ENCODE measurements around the gene ZFPM1.

ZFPM1 gene

DNA sequence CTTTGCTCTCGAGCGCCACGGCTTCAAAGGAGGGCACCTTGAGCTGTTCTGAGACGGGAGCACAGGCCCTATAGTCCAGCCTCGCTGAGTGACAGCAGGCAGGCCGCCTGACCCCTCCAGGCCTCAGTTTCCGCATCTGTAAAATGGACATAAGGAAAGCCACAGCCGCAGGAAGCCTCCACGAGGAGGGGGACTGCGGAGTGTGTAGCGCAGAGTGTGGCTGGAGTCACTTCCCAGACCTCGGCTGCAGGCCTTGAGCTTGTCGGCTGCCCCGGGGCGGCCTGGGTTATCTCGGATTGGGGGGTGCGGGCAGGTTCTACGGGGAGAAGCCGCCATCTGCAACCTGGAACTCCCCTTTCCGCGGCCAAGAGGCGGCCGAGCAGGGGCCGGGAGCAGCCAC is 40.8 kb downstream of the ZFPM1 start:
- TF ChIP-seq, protein P1, sequence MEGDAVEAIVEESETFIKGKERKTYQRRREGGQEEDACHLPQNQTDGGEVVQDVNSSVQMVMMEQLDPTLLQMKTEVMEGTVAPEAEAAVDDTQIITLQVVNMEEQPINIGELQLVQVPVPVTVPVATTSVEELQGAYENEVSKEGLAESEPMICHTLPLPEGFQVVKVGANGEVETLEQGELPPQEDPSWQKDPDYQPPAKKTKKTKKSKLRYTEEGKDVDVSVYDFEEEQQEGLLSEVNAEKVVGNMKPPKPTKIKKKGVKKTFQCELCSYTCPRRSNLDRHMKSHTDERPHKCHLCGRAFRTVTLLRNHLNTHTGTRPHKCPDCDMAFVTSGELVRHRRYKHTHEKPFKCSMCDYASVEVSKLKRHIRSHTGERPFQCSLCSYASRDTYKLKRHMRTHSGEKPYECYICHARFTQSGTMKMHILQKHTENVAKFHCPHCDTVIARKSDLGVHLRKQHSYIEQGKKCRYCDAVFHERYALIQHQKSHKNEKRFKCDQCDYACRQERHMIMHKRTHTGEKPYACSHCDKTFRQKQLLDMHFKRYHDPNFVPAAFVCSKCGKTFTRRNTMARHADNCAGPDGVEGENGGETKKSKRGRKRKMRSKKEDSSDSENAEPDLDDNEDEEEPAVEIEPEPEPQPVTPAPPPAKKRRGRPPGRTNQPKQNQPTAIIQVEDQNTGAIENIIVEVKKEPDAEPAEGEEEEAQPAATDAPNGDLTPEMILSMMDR (IDR thresholded peaks at IDR 0.05; ENCODE audit: insufficient read depth, low read length, poor library complexity, severe bottlenecking) = no peak
- no peak for DNase-seq (ENCODE audit: extremely low read depth, insufficient read length)
- no peaks in the 10 kb centered on the region for H3K27me3 ChIP-seq (replicated peaks; ENCODE audit: control insufficient read depth, insufficient read depth, low read length)

DNA sequence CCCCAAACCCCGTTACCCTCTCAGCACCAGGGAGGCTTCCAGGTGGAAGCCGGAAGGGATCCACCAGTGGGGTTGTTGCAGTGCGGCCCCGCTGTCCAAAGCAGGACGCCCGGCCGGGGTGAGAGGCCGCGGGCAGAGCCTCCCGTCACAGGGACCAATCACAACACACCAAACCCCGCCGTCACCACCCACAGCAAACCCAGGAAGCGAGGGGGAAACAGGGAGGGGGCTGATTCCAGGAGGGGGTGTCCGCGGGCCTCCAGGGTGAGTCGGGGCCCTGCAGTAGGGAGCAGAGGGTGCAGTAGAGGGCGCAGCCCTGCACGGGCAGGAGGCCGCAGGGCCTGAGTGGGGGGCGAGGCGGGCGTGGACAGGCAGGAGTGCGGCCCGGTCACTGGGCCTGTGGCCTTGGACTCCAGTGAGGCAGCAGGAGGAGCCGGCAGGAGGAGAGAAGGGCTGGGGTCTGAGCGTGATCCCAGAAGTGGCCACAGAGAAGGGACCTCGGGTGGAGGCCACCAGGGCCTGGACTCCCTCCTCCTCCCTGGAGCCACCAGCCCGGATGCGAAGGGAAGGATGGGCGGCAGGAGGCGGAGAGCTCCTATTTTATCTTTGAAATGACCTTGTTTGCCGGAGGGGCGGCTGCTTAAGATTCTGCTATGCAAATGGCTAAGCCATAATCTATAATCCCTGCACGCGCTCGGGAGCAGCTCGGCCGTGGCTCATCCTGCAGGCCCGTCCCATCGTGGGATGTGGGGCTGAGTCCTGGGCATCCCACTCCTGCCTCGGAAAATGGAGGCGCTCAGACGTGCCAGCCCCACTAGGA is 41.5 kb downstream of the ZFPM1 start:
- DNase-seq (ENCODE audit: extremely low read depth, insufficient read length) = no peak
- H3K27me3 ChIP-seq (replicated peaks; ENCODE audit: control insufficient read depth, insufficient read depth, low read length) = no peaks in the 10 kb centered on the region
- H3K4me3 ChIP-seq (replicated peaks; ENCODE audit: low read depth, low read length) = no peak overlapping the region
- TF ChIP-seq, protein P1 (IDR thresholded peaks at IDR 0.05; ENCODE audit: insufficient read depth, low read length, poor library complexity, severe bottlenecking) = no peak
- peaks cover 4% of the 10 kb centered on the region for H3K36me3 ChIP-seq (ENCODE audit: control insufficient read depth, insufficient read depth, low read length)

More for the DNA sequence above, 40.8 kb downstream of the ZFPM1 start:
- Histone ChIP-seq H3K4me3 (replicated peaks; ENCODE audit: low read depth, low read length) (no peak overlapping the region), H3K36me3 (ENCODE audit: control insufficient read depth, insufficient read depth, low read length) (peaks cover 4% of the 10 kb centered on the region)

GRCh38 chr16:88495268-88495772 is 42.2 kb downstream of the ZFPM1 start:
- no peak overlapping the region for H3K4me3 ChIP-seq (replicated peaks; ENCODE audit: low read depth, low read length)
- no peaks in the 10 kb centered on the region for H3K27me3 ChIP-seq (replicated peaks; ENCODE audit: control insufficient read depth, insufficient read depth, low read length)
- DNase-seq (ENCODE audit: extremely low read depth, insufficient read length) = no peak
- TF ChIP-seq, protein P1 (IDR thresholded peaks at IDR 0.05; ENCODE audit: insufficient read depth, low read length, poor library complexity, severe bottlenecking) = no peak
- H3K36me3 ChIP-seq (ENCODE audit: control insufficient read depth, insufficient read depth, low read length) = peaks cover 3% of the 10 kb centered on the region

DNA sequence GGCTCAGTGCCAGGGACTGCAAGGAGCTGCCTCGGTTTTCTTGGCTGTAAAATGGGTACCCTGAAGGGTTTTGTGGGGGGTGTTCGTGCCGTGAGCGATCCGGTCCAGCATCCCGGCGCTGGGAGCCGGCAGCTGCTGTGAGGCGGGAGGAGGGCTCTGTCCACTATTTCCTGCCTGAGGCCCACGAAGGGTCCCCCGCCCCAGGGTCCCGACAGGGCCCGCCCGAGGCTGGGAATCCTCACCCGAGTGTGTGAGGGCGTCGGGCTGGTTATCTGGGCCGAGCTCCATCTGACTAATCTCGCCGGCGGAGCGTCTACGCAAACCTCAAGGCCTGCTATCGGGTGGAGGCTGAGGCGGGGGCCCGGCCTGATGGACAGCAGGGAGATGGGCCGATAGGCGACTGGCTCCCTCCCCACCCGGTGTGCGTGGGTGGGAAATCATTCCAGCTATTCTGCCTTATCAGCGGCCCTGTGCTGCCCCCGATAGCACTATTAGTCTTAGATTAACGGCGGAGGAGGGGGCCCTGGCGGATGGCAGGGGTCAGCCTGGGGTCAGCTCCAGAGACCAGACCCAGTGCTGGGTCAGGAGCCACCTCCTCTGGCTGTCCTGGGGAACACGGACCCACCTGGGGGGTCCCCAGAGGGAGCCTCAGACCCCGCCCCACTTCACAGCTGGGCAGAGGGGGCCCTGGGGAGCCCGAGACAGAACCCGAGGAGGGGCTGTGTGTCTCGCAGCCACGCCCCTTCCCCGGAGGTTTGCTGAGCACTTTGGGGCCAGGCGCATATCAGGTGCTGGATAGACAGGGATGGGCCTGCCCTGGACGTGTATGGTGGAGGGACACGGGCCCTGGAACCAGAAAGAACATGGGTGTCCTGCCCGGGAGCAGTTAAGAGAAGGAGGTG is 44.7 kb downstream of the ZFPM1 start:
- peaks cover 1% of the 10 kb centered on the region for H3K36me3 ChIP-seq (ENCODE audit: control insufficient read depth, insufficient read depth, low read length)
- no peaks in the 10 kb centered on the region for H3K27me3 ChIP-seq (replicated peaks; ENCODE audit: control insufficient read depth, insufficient read depth, low read length)
- DNase-seq (ENCODE audit: extremely low read depth, insufficient read length) = no peak
- TF ChIP-seq, protein P1 (IDR thresholded peaks at IDR 0.05; ENCODE audit: insufficient read depth, low read length, poor library complexity, severe bottlenecking) = no peak
- no peak overlapping the region for H3K4me3 ChIP-seq (replicated peaks; ENCODE audit: low read depth, low read length)

GRCh38 chr16:88498576-88499208 is 45.6 kb downstream of the ZFPM1 start:
- no peaks in the 10 kb centered on the region for H3K27me3 ChIP-seq (replicated peaks; ENCODE audit: control insufficient read depth, insufficient read depth, low read length)
- H3K36me3 ChIP-seq (ENCODE audit: control insufficient read depth, insufficient read depth, low read length) = peaks cover 1% of the 10 kb centered on the region
- TF ChIP-seq, protein P1 (IDR thresholded peaks at IDR 0.05; ENCODE audit: insufficient read depth, low read length, poor library complexity, severe bottlenecking) = no peak
- no peak overlapping the region for H3K4me3 ChIP-seq (replicated peaks; ENCODE audit: low read depth, low read length)
- no peak for DNase-seq (ENCODE audit: extremely low read depth, insufficient read length)

Data from GM06990 (cell line).